Right lobe of liver (tissue), 6 donors: ENCODE data around the gene GCGR. TPM values are rescaled to one million over a fixed set of nuclear protein-coding genes. Genes with fewer than 3 reads are reported as not detected.
A peak's percentile ranks its signal among the peaks of the same experiment; 100 is the strongest.

Source experiments
- ATAC-seq, 4 donors: fragments of 200-7000 bp; cut with Tn5 transposase; one replicate each; pipeline ENCODE4 v1.9.1; 2020; ENCODE audit warnings: mild to moderate bottlenecking in 4 of 4, moderate library complexity in 4 of 4
- DNase-seq, 3 donors: peaks; one replicate each; pipeline ENCODE4 v3.0.0-alpha.2; 2020
- H3K27ac ChIP-seq, 3 donors: fragments of 200-600 bp; one replicate each; pipeline ENCODE4 v1.8.0; 2022
- H3K27me3 ChIP-seq, 2 donors: fragments of 200-600 bp; one replicate each; pipeline ENCODE4 v1.8.0; 2022
- H3K36me3 ChIP-seq, 4 donors: fragments of 200-600 bp; sonication (generic) in 1 of 4; one replicate each; pipeline versions ENCODE4 v1.5.1 to v1.8.0; 2017 to 2022; ENCODE audit warnings: control low read depth in 1 of 4
- H3K4me1 ChIP-seq, 4 donors: fragments of 200-600 bp; sonication (generic) in 1 of 4; one replicate each; pipeline versions ENCODE4 v1.5.1 to v1.8.0; 2017 to 2022; ENCODE audit warnings: control low read depth in 1 of 4
- H3K4me3 ChIP-seq, 3 donors: fragments of 200-600 bp; one replicate each; pipeline ENCODE4 v1.8.0; 2022
- H3K9me3 ChIP-seq, 4 donors: fragments of 200-600 bp; sonication (generic) in 1 of 4; one replicate each; pipeline versions ENCODE4 v1.5.1 to v1.8.0; 2017 to 2022; ENCODE audit warnings: control low read depth in 1 of 4
- CTCF ChIP-seq, 4 donors: fragments of 200-600 bp in 3 of 4; fragments of 450-650 bp in 1 of 4; IDR thresholded peaks; one replicate each; pipeline versions ENCODE4 v1.5.1 to v1.8.0; 2016 to 2022; ENCODE audit warnings: antibody characterized with exemption in 4 of 4, mild to moderate bottlenecking in 2 of 4
- POLR2A ChIP-seq: fragments of 450-650 bp; IDR thresholded peaks from one replicate; pipeline ENCODE4 v1.6.1; 2017; ENCODE audit warnings: antibody characterized with exemption, mild to moderate bottlenecking
- WGBS: methylation state at CpG from one replicate; pipeline ENCODE4 v1.1.6; 2018; ENCODE audit warnings: low coverage, low lambda C conversion rate; ENCODE audit not compliant: insufficient coverage; ENCODE audit errors: missing lambda C conversion rate; 5-methylcytosine and 5-hydroxymethylcytosine counted together
- intact Hi-C, 2 donors: fragments of 100-400 bp; cut with DNase I; formaldehyde crosslinking; loops; one replicate each; pipeline versions ENCODE4 v1.11.2 to v1.14.1; 2022
- total RNA-seq, 6 experiments: library from RNA; depleted of rRNA in 2 of 6; stranded (reverse); fragments of >200 nt in 2 of 6; fragmentation: NEBNext Ultra II Directional in 3 of 6; extraction: Animal tissue kit (Norgen Biotek cat#: 25700) in 3 of 6; gene quantifications; one replicate each; pipeline versions ENCODE4 v1.1.0 to v1.2.4, GENCODE V29; 2016 to 2023
- donor health status: DM: no; HTN: yes; CAD: no.
- donor health status: DM: no; HTN: no; CAD: no.
- donor health status: DM: no; HTN: no; CAD: no.
- donor health status: DM: no; HTN: yes; CAD: no.
- donor health status: DM: no; HTN: yes; CAD: no.

The GCGR gene
- total RNA-seq, 6 experiments from 2014 or later: 39.5 to 146 (median 68.5) TPM

DNA sequence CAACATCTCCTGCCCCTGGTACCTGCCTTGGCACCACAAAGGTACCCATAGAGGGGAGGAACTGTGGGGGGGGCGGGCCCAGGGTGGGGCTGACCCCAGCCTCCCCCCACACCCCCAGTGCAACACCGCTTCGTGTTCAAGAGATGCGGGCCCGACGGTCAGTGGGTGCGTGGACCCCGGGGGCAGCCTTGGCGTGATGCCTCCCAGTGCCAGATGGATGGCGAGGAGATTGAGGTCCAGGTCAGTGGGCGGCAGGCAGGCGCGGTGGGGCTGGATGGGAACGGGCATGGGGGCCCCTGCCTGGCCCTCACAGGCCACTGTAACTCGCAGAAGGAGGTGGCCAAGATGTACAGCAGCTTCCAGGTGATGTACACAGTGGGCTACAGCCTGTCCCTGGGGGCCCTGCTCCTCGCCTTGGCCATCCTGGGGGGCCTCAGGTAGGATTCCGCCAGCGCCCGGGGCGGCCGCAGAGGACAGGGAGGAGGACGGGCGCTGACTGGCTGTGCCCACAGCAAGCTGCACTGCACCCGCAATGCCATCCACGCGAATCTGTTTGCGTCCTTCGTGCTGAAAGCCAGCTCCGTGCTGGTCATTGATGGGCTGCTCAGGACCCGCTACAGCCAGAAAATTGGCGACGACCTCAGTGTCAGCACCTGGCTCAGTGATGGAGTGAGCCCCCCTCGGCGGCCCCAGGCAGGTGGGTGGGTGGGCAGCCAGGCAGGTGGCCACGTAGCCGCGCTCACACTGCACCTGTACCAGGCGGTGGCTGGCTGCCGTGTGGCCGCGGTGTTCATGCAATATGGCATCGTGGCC lies 7.1 kb downstream of the GCGR start:
- Histone ChIP-seq H3K36me3 (peaks cover 0 to 3% (median 0%) of the 10 kb centered on the region in 4 donors), H3K9me3 (no peaks in the 10 kb centered on the region), H3K4me3 (no peak overlapping the region), H3K27ac (no peak overlapping the region), H3K4me1 (peaks cover 0 to 1% (median 0%) of the 10 kb centered on the region in 4 donors), H3K27me3 (no peaks in the 10 kb centered on the region)
- ATAC-seq: no peak
- DNase-seq: peak in 1 of 3 donors; percentile 47
- TF ChIP-seq CTCF (IDR thresholded peaks at IDR 0.05): no peak
- TF ChIP-seq POLR2A: no peak
- intact Hi-C loops: no loop called here
- 63% methylated on average over 5 of the region's 42 CpGs for WGBS

GRCh38 chr17:81811705-81812570 lies 8.0 kb downstream of the GCGR start:
- Histone ChIP-seq H3K4me3 (no peak overlapping the region), H3K27ac (no peak overlapping the region), H3K9me3 (no peaks in the 10 kb centered on the region), H3K27me3 (no peaks in the 10 kb centered on the region), H3K36me3 (peaks cover 0 to 3% (median 0%) of the 10 kb centered on the region in 4 donors), H3K4me1 (no peaks in the 10 kb centered on the region)
- no CpG with 5 or more reads among the region's 24 CpGs for WGBS
- ATAC-seq: peak; percentile 7 to 42 (median 16)
- no peak for TF ChIP-seq CTCF (IDR thresholded peaks at IDR 0.05)
- TF ChIP-seq POLR2A: no peak
- intact Hi-C loops: no loop called here
- peak in 2 of 3 donors; percentile 47 to 61 for DNase-seq

- ATAC-seq: no peak
- DNase-seq: peak in 2 of 3 donors; percentile 44 to 52
- no peaks in the 10 kb centered on the region for H3K9me3 ChIP-seq
- no peak overlapping the region for H3K27ac ChIP-seq
- 78% methylated on average over 13 of the region's 45 CpGs for WGBS
- intact Hi-C loops: no loop called here
- no peaks in the 10 kb centered on the region for H3K4me1 ChIP-seq
- H3K4me3 ChIP-seq: no peak overlapping the region
- no peaks in the 10 kb centered on the region for H3K27me3 ChIP-seq
- no peak for TF ChIP-seq POLR2A
- TF ChIP-seq CTCF (IDR thresholded peaks at IDR 0.05): no peak
- H3K36me3 ChIP-seq: peaks cover 0 to 3% (median 0%) of the 10 kb centered on the region in 4 donors
Measured at GRCh38 chr17:81812571-81813370, 8.8 kb downstream of the GCGR start.

GRCh38 chr17:81813371-81813684 lies 9.4 kb downstream of the GCGR start:
- Histone ChIP-seq H3K4me3 (no peak overlapping the region), H3K27me3 (no peaks in the 10 kb centered on the region), H3K27ac (no peak overlapping the region), H3K36me3 (peaks cover 0 to 3% (median 0%) of the 10 kb centered on the region in 4 donors), H3K4me1 (no peaks in the 10 kb centered on the region), H3K9me3 (no peaks in the 10 kb centered on the region)
- TF ChIP-seq CTCF (IDR thresholded peaks at IDR 0.05) (no peak), POLR2A (no peak)
- WGBS: no CpG with 5 or more reads among the region's 15 CpGs
- DNase-seq: no peak
- intact Hi-C loops: no loop called here
- ATAC-seq: no peak
